ENCODE measurements around the gene CCL11.

DNA sequence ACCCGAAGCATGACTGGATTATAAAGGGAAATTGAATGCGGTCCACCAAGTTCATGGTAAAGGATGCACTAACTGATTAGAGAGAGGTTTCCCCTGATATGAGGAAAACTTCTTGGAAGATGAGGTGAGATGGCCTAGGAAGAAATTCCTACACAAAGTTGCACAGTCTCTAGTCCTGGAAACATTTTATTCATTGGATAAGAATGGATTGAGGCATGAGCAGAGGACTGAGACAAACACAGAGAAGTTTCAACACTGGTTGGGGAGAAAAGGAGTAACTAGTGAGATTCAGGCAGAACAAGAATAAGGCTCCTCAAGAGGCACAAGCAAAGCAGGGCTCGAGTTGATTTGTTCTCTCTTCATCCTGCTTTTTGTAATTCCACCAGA, 32.4 kb upstream of the CCL11 start:
- TF ChIP-seq, protein P1, sequence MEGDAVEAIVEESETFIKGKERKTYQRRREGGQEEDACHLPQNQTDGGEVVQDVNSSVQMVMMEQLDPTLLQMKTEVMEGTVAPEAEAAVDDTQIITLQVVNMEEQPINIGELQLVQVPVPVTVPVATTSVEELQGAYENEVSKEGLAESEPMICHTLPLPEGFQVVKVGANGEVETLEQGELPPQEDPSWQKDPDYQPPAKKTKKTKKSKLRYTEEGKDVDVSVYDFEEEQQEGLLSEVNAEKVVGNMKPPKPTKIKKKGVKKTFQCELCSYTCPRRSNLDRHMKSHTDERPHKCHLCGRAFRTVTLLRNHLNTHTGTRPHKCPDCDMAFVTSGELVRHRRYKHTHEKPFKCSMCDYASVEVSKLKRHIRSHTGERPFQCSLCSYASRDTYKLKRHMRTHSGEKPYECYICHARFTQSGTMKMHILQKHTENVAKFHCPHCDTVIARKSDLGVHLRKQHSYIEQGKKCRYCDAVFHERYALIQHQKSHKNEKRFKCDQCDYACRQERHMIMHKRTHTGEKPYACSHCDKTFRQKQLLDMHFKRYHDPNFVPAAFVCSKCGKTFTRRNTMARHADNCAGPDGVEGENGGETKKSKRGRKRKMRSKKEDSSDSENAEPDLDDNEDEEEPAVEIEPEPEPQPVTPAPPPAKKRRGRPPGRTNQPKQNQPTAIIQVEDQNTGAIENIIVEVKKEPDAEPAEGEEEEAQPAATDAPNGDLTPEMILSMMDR (IDR thresholded peaks at IDR 0.05; ENCODE audit: insufficient read depth, low read length, poor library complexity, severe bottlenecking) = no peak
- no peak for TF ChIP-seq EZH2phosphoT487 (conservative IDR thresholded peaks at IDR 0.05; ENCODE audit: low read length)
